ENCODE measurements around the gene CCND1. TPM values are rescaled to one million over a fixed set of nuclear protein-coding genes. Genes with fewer than 3 reads are reported as not detected.

The CCND1 gene
- total and polyA plus RNA-seq, 9 of the 15 experiments (the other 6 are each of a cell fraction or from before 2014, with no cell fraction given): 0.04 to 23.3 (median 3.8) TPM

DNA sequence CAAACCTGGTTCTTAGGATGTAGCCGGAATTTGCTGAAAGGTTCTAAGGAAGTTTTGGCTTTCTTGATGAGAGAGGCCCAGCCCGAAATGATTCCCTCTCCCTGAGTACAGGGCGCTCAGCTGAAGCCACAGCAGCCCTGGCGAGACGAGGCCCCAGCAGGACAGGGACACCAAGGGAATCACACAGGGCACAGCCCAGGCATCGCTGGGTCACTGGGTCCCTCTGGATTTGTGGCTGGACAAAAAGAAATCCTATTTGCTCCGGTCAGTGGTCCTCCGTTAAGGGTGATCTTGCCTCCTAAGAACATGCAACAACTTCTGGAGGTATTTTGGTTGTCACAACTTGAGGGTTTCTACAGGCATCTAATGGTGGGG lies 56.5 kb downstream of the CCND1 start (continued):
- TF ChIP-seq ZNF212 (CRISPR knock-in tag; IDR thresholded peaks at IDR 0.05) (no peak), KAT7 (CRISPR knock-in tag; IDR thresholded peaks at IDR 0.05; ENCODE audit: borderline replicate concordance) (no peak), NFRKB (IDR thresholded peaks at IDR 0.05; ENCODE audit: low read depth) (no peak), ELF2 (CRISPR knock-in tag; IDR thresholded peaks at IDR 0.05) (no peak)
- TF ChIP-seq, protein P1, sequence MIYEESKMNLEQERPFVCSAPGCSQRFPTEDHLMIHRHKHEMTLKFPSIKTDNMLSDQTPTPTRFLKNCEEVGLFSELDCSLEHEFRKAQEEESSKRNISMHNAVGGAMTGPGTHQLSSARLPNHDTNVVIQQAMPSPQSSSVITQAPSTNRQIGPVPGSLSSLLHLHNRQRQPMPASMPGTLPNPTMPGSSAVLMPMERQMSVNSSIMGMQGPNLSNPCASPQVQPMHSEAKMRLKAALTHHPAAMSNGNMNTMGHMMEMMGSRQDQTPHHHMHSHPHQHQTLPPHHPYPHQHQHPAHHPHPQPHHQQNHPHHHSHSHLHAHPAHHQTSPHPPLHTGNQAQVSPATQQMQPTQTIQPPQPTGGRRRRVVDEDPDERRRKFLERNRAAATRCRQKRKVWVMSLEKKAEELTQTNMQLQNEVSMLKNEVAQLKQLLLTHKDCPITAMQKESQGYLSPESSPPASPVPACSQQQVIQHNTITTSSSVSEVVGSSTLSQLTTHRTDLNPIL (CRISPR knock-in tag; IDR thresholded peaks at IDR 0.05): no peak

DNA sequence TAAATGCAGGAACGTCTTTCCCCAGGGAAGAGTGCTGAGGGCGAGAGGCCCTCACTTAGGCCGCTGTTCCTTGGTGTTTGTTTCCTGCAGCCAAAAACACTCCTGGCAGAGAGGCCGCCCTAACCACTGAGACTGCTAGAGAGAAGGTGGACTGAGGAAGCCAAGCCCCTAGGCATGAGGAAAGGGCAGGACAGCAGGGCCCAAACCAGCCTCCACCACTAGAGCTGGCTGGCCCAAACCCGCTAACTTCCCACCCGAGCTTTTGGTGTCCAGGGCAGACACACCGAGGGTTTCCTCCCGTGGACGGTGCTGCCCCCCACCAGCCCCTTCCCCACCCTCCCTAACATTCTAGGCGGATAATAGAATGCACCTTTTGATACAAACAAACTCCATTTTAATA lies 56.9 kb downstream of the CCND1 start:
- no peak for ATAC-seq
- H3K27ac ChIP-seq (ENCODE audit: extremely low read depth, low read depth, low read length): no peak overlapping the region
- H4K20me1 ChIP-seq (replicated peaks; ENCODE audit: control insufficient read depth, insufficient read depth, low read length): no peaks in the 10 kb centered on the region
- WGBS (ENCODE audit: insufficient coverage, low coverage, missing lambda C conversion rate): 6% methylated on average over 10 of the region's 10 CpGs
- no peak for DNase-seq (ENCODE audit: extremely low read depth in 1 of 4, low spot score in 3 of 4)
- no peak overlapping the region for H3K4me3 ChIP-seq
- peaks cover 2 to 12% of the 10 kb centered on the region in 2 experiments; a peak in 3 of 5 replicates for H3K4me1 ChIP-seq (replicated peaks in 1 of 2; ENCODE audit: control insufficient read depth in 2 of 2, insufficient read depth in 2 of 2, low read length in 2 of 2)
- H3K79me2 ChIP-seq (ENCODE audit: control insufficient read depth, insufficient read depth, low read length): no peaks in the 10 kb centered on the region
- no peaks in the 10 kb centered on the region for H3K9me3 ChIP-seq (replicated peaks; ENCODE audit: control insufficient read depth, insufficient read depth, low read depth, low read length)
- H3K27me3 ChIP-seq (ENCODE audit: control insufficient read depth in 2 of 2, insufficient read depth in 2 of 2, low read length in 2 of 2): peaks cover 28 to 48% of the 10 kb centered on the region in 2 experiments
- no peak overlapping the region for H2AFZ ChIP-seq (ENCODE audit: low read depth, low read length)
- POLR2A ChIA-PET: interaction anchor here (0.9 kb wide), 1 partner anchor 506 kb away, joined by 4 read pairs; no protein-coding TSS in a partner anchor
- no TSS peak for BruUV-seq (replicated peaks)
- no peaks in the 10 kb centered on the region for H3K36me3 ChIP-seq (ENCODE audit: control insufficient read depth, insufficient read depth, low read length)
- in situ Hi-C loops (cut with MboI) (no loop called here), intact Hi-C loops (cut with micrococcal nuclease) (no loop called here)
- H3K9me1 ChIP-seq (ENCODE audit: control insufficient read depth, insufficient read depth, low read length): no peaks in the 10 kb centered on the region
- no peak overlapping the region for H3K9ac ChIP-seq (ENCODE audit: insufficient read depth in 1 of 2, low read depth in 2 of 2, low read length in 2 of 2)
- no peak overlapping the region for H3K4me2 ChIP-seq (ENCODE audit: insufficient read depth, low read length)
- CTCF ChIA-PET (ENCODE audit: low intra/inter-chr PET ratio): no interaction called here
- no peak for FAIRE-seq
- TF ChIP-seq CREBBP (IDR thresholded peaks at IDR 0.05; ENCODE audit: low read depth, low read length) (no peak), CCNT2 (IDR thresholded peaks at IDR 0.05; ENCODE audit: borderline replicate concordance, extremely low read depth, insufficient read length, low read depth, low read length) (no peak), ZBED1 (IDR thresholded peaks at IDR 0.05) (no peak), ZNF778 (CRISPR knock-in tag; IDR thresholded peaks at IDR 0.05) (no peak), FIP1L1 (IDR thresholded peaks at IDR 0.05; ENCODE audit: low read depth, low read length, poor library complexity, severe bottlenecking) (no peak), DDX20 (tag; IDR thresholded peaks at IDR 0.05; ENCODE audit: low read depth) (no peak), GATAD2A (IDR thresholded peaks at IDR 0.05) (no peak), HDAC8 (tag; IDR thresholded peaks at IDR 0.05) (no peak)
- TF ChIP-seq, protein P2, sequence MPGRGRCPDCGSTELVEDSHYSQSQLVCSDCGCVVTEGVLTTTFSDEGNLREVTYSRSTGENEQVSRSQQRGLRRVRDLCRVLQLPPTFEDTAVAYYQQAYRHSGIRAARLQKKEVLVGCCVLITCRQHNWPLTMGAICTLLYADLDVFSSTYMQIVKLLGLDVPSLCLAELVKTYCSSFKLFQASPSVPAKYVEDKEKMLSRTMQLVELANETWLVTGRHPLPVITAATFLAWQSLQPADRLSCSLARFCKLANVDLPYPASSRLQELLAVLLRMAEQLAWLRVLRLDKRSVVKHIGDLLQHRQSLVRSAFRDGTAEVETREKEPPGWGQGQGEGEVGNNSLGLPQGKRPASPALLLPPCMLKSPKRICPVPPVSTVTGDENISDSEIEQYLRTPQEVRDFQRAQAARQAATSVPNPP (IDR thresholded peaks at IDR 0.05; ENCODE audit: borderline replicate concordance, insufficient read depth, insufficient read length): no peak
- TF ChIP-seq, protein P3, sequence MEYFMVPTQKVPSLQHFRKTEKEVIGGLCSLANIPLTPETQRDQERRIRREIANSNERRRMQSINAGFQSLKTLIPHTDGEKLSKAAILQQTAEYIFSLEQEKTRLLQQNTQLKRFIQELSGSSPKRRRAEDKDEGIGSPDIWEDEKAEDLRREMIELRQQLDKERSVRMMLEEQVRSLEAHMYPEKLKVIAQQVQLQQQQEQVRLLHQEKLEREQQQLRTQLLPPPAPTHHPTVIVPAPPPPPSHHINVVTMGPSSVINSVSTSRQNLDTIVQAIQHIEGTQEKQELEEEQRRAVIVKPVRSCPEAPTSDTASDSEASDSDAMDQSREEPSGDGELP (CRISPR knock-in tag; IDR thresholded peaks at IDR 0.05; ENCODE audit: borderline replicate concordance): no peak
- TF ChIP-seq, protein P4, sequence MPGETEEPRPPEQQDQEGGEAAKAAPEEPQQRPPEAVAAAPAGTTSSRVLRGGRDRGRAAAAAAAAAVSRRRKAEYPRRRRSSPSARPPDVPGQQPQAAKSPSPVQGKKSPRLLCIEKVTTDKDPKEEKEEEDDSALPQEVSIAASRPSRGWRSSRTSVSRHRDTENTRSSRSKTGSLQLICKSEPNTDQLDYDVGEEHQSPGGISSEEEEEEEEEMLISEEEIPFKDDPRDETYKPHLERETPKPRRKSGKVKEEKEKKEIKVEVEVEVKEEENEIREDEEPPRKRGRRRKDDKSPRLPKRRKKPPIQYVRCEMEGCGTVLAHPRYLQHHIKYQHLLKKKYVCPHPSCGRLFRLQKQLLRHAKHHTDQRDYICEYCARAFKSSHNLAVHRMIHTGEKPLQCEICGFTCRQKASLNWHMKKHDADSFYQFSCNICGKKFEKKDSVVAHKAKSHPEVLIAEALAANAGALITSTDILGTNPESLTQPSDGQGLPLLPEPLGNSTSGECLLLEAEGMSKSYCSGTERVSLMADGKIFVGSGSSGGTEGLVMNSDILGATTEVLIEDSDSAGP (CRISPR knock-in tag; IDR thresholded peaks at IDR 0.05): no peak
- TF ChIP-seq, protein P5, sequence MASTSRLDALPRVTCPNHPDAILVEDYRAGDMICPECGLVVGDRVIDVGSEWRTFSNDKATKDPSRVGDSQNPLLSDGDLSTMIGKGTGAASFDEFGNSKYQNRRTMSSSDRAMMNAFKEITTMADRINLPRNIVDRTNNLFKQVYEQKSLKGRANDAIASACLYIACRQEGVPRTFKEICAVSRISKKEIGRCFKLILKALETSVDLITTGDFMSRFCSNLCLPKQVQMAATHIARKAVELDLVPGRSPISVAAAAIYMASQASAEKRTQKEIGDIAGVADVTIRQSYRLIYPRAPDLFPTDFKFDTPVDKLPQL (IDR thresholded peaks at IDR 0.05; ENCODE audit: extremely low read depth, insufficient read length): no peak
